K562 (cell line): ENCODE results near the gene UTP14A. TPM values are rescaled to one million over a fixed set of nuclear protein-coding genes. Genes with fewer than 3 reads are reported as not detected.

Source experiments
- CCAR2 ChIP-seq: fragments of 200-400 bp; formaldehyde crosslinking; IDR thresholded peaks from 2 replicates; pipeline ENCODE4 v1.6.1; 2017; ENCODE audit warnings: mild to moderate bottlenecking, low read depth, low read length
- CREM ChIP-seq: IDR thresholded peaks from 2 replicates; pipeline ENCODE4 v1.6.1; 2014; ENCODE audit warnings: antibody characterized with exemption, low read depth
- CXXC5 ChIP-seq: fragments of 250-450 bp; sonication (Bioruptor Pico); IDR thresholded peaks from 2 replicates; pipeline ENCODE4 v1.8.0; 2022; ENCODE audit warnings: inconsistent platforms, mild to moderate bottlenecking, moderate library complexity
- FIP1L1 ChIP-seq: fragments of 200-400 bp; formaldehyde crosslinking; IDR thresholded peaks from 2 replicates; pipeline ENCODE4 v1.6.1; 2018; ENCODE audit warnings: mild to moderate bottlenecking, low read depth, low read length; ENCODE audit not compliant: poor library complexity, severe bottlenecking
- FOSL1 ChIP-seq: fragments of 200-800 bp; sonication (Bioruptor generic); conservative IDR thresholded peaks from 2 replicates; pipeline ENCODE4 v1.6.1; 2016; ENCODE audit warnings: missing genetic modification characterization, missing compliant biosample characterization
- FOXO4 ChIP-seq: fragments of 450-650 bp; formaldehyde crosslinking; IDR thresholded peaks from 2 replicates; pipeline ENCODE4 v1.4.0; 2020; ENCODE audit warnings: mild to moderate bottlenecking, moderate library complexity
- HLTF ChIP-seq: fragments of 450-650 bp; IDR thresholded peaks from 2 replicates; pipeline ENCODE4 v1.6.1; 2016
- LEF1 ChIP-seq: fragments of 450-650 bp; IDR thresholded peaks from 2 replicates; pipeline ENCODE4 v1.6.1; 2016; ENCODE audit warnings: mild to moderate bottlenecking
- MAFK ChIP-seq: IDR thresholded peaks from 2 replicates; pipeline ENCODE4 v1.6.1; 2011; ENCODE audit warnings: low read length, improper control_type of control experiment
- MYBL2 ChIP-seq, 2 experiments: fragments of 450-650 bp in 1 of 2; sonication (generic) in 1 of 2; formaldehyde crosslinking in 1 of 2; IDR thresholded peaks; 2 replicates each; pipeline versions ENCODE4 v1.6.1 to v1.8.1; 2017 to 2022; ENCODE audit warnings: borderline replicate concordance in 1 of 2, inconsistent platforms in 1 of 2, low read depth in 1 of 2, mild to moderate bottlenecking in 1 of 2, missing genetic modification reagents in 1 of 2, moderate library complexity in 1 of 2
- NFRKB ChIP-seq: fragments of 450-650 bp; IDR thresholded peaks from 2 replicates; pipeline ENCODE4 v1.6.1; 2016; ENCODE audit warnings: low read depth
- NUFIP1 ChIP-seq: fragments of 450-650 bp; IDR thresholded peaks from 2 replicates; pipeline ENCODE4 v1.6.1; 2018; ENCODE audit not compliant: partially characterized antibody
- POLR3A ChIP-seq: IDR thresholded peaks from 2 replicates; pipeline ENCODE4 v1.6.1; 2011; ENCODE audit warnings: borderline replicate concordance, mild to moderate bottlenecking, moderate library complexity; ENCODE audit not compliant: insufficient read length, insufficient read depth; ENCODE audit errors: extremely low read depth
- PURB ChIP-seq: sonication (generic); formaldehyde crosslinking; IDR thresholded peaks from 2 replicates; pipeline ENCODE4 v1.9.0; 2021; ENCODE audit warnings: low read depth, mild to moderate bottlenecking, missing genetic modification reagents
- RBM14 ChIP-seq: fragments of 200-400 bp; formaldehyde crosslinking; IDR thresholded peaks from 2 replicates; pipeline ENCODE4 v1.6.1; 2018; ENCODE audit warnings: low read depth, mild to moderate bottlenecking, low read length, moderate library complexity, borderline replicate concordance; ENCODE audit not compliant: insufficient read depth
- SRF ChIP-seq, 2 experiments: fragments of 250-450, 450-650 bp in 1 of 2; sonication (Bioruptor Pico) in 1 of 2; sonication (generic) in 1 of 2; formaldehyde crosslinking; IDR thresholded peaks; 2 replicates each; pipeline versions ENCODE4 v1.5.0 to v1.5.1; 2020 to 2022; ENCODE audit warnings: mild to moderate bottlenecking in 1 of 2, missing genetic modification reagents in 1 of 2
- ZNF354B ChIP-seq: fragments of 250-450 bp; sonication (Bioruptor Pico); IDR thresholded peaks from 2 replicates; pipeline ENCODE4 v1.4.0; 2020
- ZNF740 ChIP-seq, 3 experiments: fragments of 200-800 bp in 1 of 3; sonication (Bioruptor generic) in 1 of 3; sonication (generic) in 1 of 3; formaldehyde crosslinking in 1 of 3; IDR thresholded peaks; 2 replicates each; pipeline versions ENCODE4 v1.6.1 to v1.8.0; 2016 to 2022; ENCODE audit warnings: mild to moderate bottlenecking in 2 of 3, missing compliant biosample characterization in 2 of 3, missing genetic modification characterization in 2 of 3, missing genetic modification reagents in 1 of 3
- polyA plus RNA-seq, 8 experiments: library from polyadenylated mRNA; depleted of rRNA in 4 of 8; stranded (reverse) in 5 of 8; unstranded in 3 of 8; fragments of >200 nt; fragmentation: Nextera tagmentation in 2 of 8; fragmentation: Illumina TruSeq in 1 of 8; extraction: Ambion mirVana in 2 of 8; extraction: Trizol in 1 of 8; gene quantifications; 2 replicates each; pipeline versions ENCODE4 v1.2.1 to v1.2.3, GENCODE V29; 2011 to 2014; ENCODE audit warnings: inconsistent platforms in 1 of 8, missing spikeins in 1 of 8
- total RNA-seq, 7 experiments: library from RNA; depleted of rRNA in 6 of 7; stranded (reverse); fragments of >200 nt in 6 of 7; fragmentation: Illumina TruSeq in 2 of 7; extraction: Trizol in 2 of 7; gene quantifications; 2 replicates each; pipeline versions ENCODE4 v1.2.1 to v1.2.3, GENCODE V29; 2011 to 2021; ENCODE audit warnings: low replicate concordance in 1 of 7
- TF ChIP-seq, protein P1 (sequence below), 2 experiments: fragments of 450-650 bp in 1 of 2; IDR thresholded peaks; 2 replicates each; pipeline ENCODE4 v1.6.1; 2011 to 2017; ENCODE audit warnings: low read depth in 2 of 2, antibody characterized with exemption in 1 of 2, borderline replicate concordance in 1 of 2, low read length in 1 of 2, mild to moderate bottlenecking in 1 of 2, mixed read lengths in 1 of 2; ENCODE audit not compliant: control insufficient read depth in 1 of 2
- TF ChIP-seq, protein P2 (sequence below): IDR thresholded peaks from 2 replicates; pipeline ENCODE4 v1.6.1; 2011; ENCODE audit not compliant: insufficient read length; ENCODE audit errors: extremely low read depth

Gene UTP14A
- total and polyA plus RNA-seq, 9 of the 15 experiments (the other 6 are each of a cell fraction or from before 2014, with no cell fraction given), result 30.5 to 91.0 (median 64.1) TPM

DNA sequence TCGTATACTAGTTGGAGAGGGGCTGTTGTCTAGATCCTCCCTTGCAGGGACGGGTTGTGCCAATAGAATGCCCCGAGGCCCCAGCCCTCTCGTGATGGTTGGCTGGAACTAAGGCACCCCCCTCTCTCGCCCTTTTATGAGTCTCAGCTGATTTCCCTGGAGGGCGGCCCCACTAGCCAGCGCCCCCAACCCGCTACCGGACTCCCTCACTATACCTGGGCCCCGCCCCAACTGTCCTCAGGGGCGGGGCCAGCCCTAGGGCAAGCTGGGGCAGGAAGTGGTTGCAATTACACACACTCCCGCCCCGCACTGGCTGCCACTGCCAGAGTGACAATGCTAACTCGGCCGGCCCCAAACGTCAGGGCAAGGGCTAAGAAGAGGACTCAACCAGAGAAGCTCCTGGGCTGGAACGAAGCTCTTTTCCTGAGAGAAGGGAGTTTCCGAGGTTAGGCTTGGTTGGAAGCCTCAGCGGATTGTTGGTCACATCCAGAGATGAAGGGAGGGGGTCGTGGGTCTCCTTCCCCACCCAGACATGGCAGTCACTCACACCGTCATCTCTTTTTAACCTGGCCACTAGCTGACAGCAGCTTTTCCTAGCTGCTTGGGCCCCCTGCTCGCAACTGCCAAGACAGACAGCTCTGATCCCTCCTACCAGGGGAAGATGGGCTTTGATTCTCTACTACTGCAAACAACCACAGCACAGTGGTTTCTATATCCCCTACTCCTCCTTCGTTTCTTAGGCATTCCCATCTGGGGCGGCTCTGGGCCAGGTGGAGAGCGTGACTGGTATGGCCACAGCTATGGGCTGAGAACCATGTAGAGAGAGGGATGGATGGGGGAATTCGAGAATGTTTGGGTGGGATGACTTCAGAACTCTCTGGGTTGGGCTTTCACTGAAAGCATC lies 55.5 kb downstream of the UTP14A start (continued):
- TF ChIP-seq FOXO4 (CRISPR knock-in tag) (no peak), HLTF (no peak), SRF (CRISPR knock-in tag; IDR thresholded peaks at IDR 0.05) (no peak), MYBL2 (IDR thresholded peaks at IDR 0.05; ENCODE audit: low read depth) (no peak), MYBL2 (CRISPR knock-in tag; IDR thresholded peaks at IDR 0.05; ENCODE audit: borderline replicate concordance) (no peak), CXXC5 (CRISPR knock-in tag) (peak; percentile 48), PURB (CRISPR knock-in tag) (no peak), POLR3A (no peak), RBM14 (no peak), NFRKB (0 out of 2 replicates have a peak, but pooled peaks have one; percentile 61), NUFIP1 (no peak), CREM (peak; percentile 64), MAFK (no peak), CCAR2 (no peak), FIP1L1 (no peak), FOSL1 (tag) (no peak), ZNF354B (CRISPR knock-in tag) (no peak), LEF1 (no peak), ZNF740 (CRISPR knock-in tag; IDR thresholded peaks at IDR 0.05) (no peak), ZNF740 (tag; IDR thresholded peaks at IDR 0.05) (no peak)
- TF ChIP-seq, protein P1, sequence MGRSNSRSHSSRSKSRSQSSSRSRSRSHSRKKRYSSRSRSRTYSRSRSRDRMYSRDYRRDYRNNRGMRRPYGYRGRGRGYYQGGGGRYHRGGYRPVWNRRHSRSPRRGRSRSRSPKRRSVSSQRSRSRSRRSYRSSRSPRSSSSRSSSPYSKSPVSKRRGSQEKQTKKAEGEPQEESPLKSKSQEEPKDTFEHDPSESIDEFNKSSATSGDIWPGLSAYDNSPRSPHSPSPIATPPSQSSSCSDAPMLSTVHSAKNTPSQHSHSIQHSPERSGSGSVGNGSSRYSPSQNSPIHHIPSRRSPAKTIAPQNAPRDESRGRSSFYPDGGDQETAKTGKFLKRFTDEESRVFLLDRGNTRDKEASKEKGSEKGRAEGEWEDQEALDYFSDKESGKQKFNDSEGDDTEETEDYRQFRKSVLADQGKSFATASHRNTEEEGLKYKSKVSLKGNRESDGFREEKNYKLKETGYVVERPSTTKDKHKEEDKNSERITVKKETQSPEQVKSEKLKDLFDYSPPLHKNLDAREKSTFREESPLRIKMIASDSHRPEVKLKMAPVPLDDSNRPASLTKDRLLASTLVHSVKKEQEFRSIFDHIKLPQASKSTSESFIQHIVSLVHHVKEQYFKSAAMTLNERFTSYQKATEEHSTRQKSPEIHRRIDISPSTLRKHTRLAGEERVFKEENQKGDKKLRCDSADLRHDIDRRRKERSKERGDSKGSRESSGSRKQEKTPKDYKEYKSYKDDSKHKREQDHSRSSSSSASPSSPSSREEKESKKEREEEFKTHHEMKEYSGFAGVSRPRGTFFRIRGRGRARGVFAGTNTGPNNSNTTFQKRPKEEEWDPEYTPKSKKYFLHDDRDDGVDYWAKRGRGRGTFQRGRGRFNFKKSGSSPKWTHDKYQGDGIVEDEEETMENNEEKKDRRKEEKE (IDR thresholded peaks at IDR 0.05; ENCODE audit: borderline replicate concordance in 1 of 2, control insufficient read depth in 1 of 2, low read depth in 2 of 2, low read length in 1 of 2), result no peak
- TF ChIP-seq, protein P2, sequence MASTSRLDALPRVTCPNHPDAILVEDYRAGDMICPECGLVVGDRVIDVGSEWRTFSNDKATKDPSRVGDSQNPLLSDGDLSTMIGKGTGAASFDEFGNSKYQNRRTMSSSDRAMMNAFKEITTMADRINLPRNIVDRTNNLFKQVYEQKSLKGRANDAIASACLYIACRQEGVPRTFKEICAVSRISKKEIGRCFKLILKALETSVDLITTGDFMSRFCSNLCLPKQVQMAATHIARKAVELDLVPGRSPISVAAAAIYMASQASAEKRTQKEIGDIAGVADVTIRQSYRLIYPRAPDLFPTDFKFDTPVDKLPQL, result no peak
